GM19395 (cell line): ENCODE data around the gene KIF12.

Experiments
- ATAC-seq: cut with Tn5 transposase; IDR thresholded peaks from one replicate; pipeline ENCODE4 v1.9.1; 2021; ENCODE audit warnings: mild to moderate bottlenecking, moderate library complexity; ENCODE audit not compliant: unreplicated experiment

KIF12 gene

GRCh38 chr9:114107286-114108001 is 8.4 kb upstream of the KIF12 start:
- no peak for ATAC-seq

GRCh38 chr9:114105236-114105635 is 6.1 kb upstream of the KIF12 start:
- ATAC-seq, result no peak

GRCh38 chr9:114102484-114102883 is 3.4 kb upstream of the KIF12 start:
- no peak for ATAC-seq

- no peak for ATAC-seq
These were observed 1.4 kb upstream of the KIF12 start for GRCh38 chr9:114100536-114100935.

GRCh38 chr9:114099669-114100270 is 678 bp upstream of the KIF12 start:
- no peak for ATAC-seq

- no peak for ATAC-seq
These were observed 814 bp downstream of the KIF12 start for GRCh38 chr9:114098021-114098935.

GRCh38 chr9:114097613-114098020 is 1.5 kb downstream of the KIF12 start:
- ATAC-seq, result no peak

GRCh38 chr9:114096866-114097612 is 2.1 kb downstream of the KIF12 start:
- ATAC-seq, result no peak

GRCh38 chr9:114096041-114096511 is 3.0 kb downstream of the KIF12 start:
- no peak for ATAC-seq

- ATAC-seq, result no peak
These were observed 4.1 kb downstream of the KIF12 start for GRCh38 chr9:114094971-114095370.

GRCh38 chr9:114093761-114094505 is 5.2 kb downstream of the KIF12 start:
- ATAC-seq, result no peak

- ATAC-seq, result no peak
These were observed 6.0 kb downstream of the KIF12 start for GRCh38 chr9:114093031-114093471.

- ATAC-seq, result no peak
These were observed 6.8 kb downstream of the KIF12 start for GRCh38 chr9:114092336-114092735.

GRCh38 chr9:114091711-114092110 is 7.4 kb downstream of the KIF12 start:
- ATAC-seq, result no peak

GRCh38 chr9:114090798-114091197 is 8.3 kb downstream of the KIF12 start:
- ATAC-seq, result no peak

GRCh38 chr9:114089206-114089840 is 9.8 kb downstream of the KIF12 start:
- no peak for ATAC-seq

- no peak for ATAC-seq
These were observed 10.4 kb downstream of the KIF12 start for GRCh38 chr9:114088571-114089170.

- no peak for ATAC-seq
These were observed 11.4 kb downstream of the KIF12 start for GRCh38 chr9:114087721-114088120.

- no peak for ATAC-seq
These were observed 12.5 kb downstream of the KIF12 start for GRCh38 chr9:114086607-114087006.
